Mesothelial cell of epicardium (in vitro differentiated cells): Measurements from ENCODE around the gene CHAF1A. TPM values are rescaled to one million over a fixed set of nuclear protein-coding genes. Genes with fewer than 3 reads are reported as not detected.

Source experiments
- DNase-seq, 2 experiments: peaks; one replicate each; pipeline ENCODE4 v3.0.0; 2021; ENCODE audit warnings: low spot score in 2 of 2; ENCODE audit not compliant: unreplicated experiment in 2 of 2
- H3K27ac Mint-ChIP-seq: 2 replicates; pipeline ENCODE4 v1.8.0; 2021; ENCODE audit warnings: mixed read lengths
- H3K27me3 Mint-ChIP-seq: 2 replicates; pipeline ENCODE4 v1.8.0; 2021; ENCODE audit warnings: low read depth, mixed read lengths
- H3K36me3 Mint-ChIP-seq: 2 replicates; pipeline ENCODE4 v1.8.0; 2021; ENCODE audit warnings: mixed read lengths
- H3K4me1 Mint-ChIP-seq: 2 replicates; pipeline ENCODE4 v1.8.0; 2021; ENCODE audit warnings: mixed read lengths
- H3K4me3 Mint-ChIP-seq: 2 replicates; pipeline ENCODE4 v1.8.0; 2021; ENCODE audit warnings: mild to moderate bottlenecking, moderate library complexity, mixed read lengths
- H3K9me3 Mint-ChIP-seq: 2 replicates; pipeline ENCODE4 v1.8.0; 2021; ENCODE audit warnings: mixed read lengths
- CTCF ChIP-seq: fragments of 200-600 bp; sonication (generic); IDR thresholded peaks from one replicate; pipeline ENCODE4 v1.5.0; 2021; ENCODE audit warnings: antibody characterized with exemption; ENCODE audit not compliant: unreplicated experiment
- total RNA-seq: library from RNA; stranded (reverse); gene quantifications from 3 replicates; pipeline ENCODE4 v1.2.1, GENCODE V29; 2021

Gene CHAF1A
- total RNA-seq, 1 donor from 2014 or later: 33.1 TPM

GRCh38 chr19:4448147-4448985 lies 45.9 kb downstream of the CHAF1A start:
- DNase-seq: no peak
- no peak for TF ChIP-seq CTCF
- H3K9me3 Mint-ChIP-seq: no peaks in the 10 kb centered on the region
- no peaks in the 10 kb centered on the region for H3K4me1 Mint-ChIP-seq
- no peak overlapping the region for H3K27ac Mint-ChIP-seq
- H3K36me3 Mint-ChIP-seq: peaks cover 10% of the 10 kb centered on the region
- H3K27me3 Mint-ChIP-seq: no peaks in the 10 kb centered on the region
- no peak overlapping the region for H3K4me3 Mint-ChIP-seq

GRCh38 chr19:4449022-4449638 lies 46.7 kb downstream of the CHAF1A start:
- H3K9me3 Mint-ChIP-seq: no peaks in the 10 kb centered on the region
- TF ChIP-seq CTCF: no peak
- H3K36me3 Mint-ChIP-seq: peaks cover 10% of the 10 kb centered on the region

GRCh38 chr19:4449639-4450028 lies 47.2 kb downstream of the CHAF1A start:
- H3K27ac Mint-ChIP-seq: no peak overlapping the region
- H3K4me1 Mint-ChIP-seq: peaks cover under 1% of the 10 kb centered on the region
- peaks cover 10% of the 10 kb centered on the region for H3K36me3 Mint-ChIP-seq
- no peaks in the 10 kb centered on the region for H3K27me3 Mint-ChIP-seq
- no peak for DNase-seq
- no peaks in the 10 kb centered on the region for H3K9me3 Mint-ChIP-seq
- H3K4me3 Mint-ChIP-seq: no peak overlapping the region
- no peak for TF ChIP-seq CTCF

More at GRCh38 chr19:4449022-4449638, 46.7 kb downstream of the CHAF1A start:
- no peak for DNase-seq
- H3K4me1 Mint-ChIP-seq: no peaks in the 10 kb centered on the region
- no peak overlapping the region for H3K27ac Mint-ChIP-seq
- H3K4me3 Mint-ChIP-seq: no peak overlapping the region
- no peaks in the 10 kb centered on the region for H3K27me3 Mint-ChIP-seq

- Mint-ChIP-seq H3K9me3 (no peaks in the 10 kb centered on the region), H3K4me3 (no peak overlapping the region), H3K36me3 (peaks cover 9% of the 10 kb centered on the region), H3K27ac (no peak overlapping the region), H3K4me1 (peaks cover 25% of the 10 kb centered on the region), H3K27me3 (no peaks in the 10 kb centered on the region)
- DNase-seq: no peak
- TF ChIP-seq CTCF: no peak
Observed at GRCh38 chr19:4452230-4452990, 50.0 kb downstream of the CHAF1A start.

GRCh38 chr19:4453232-4454179 lies 51.1 kb downstream of the CHAF1A start:
- Mint-ChIP-seq H3K36me3 (peaks cover 9% of the 10 kb centered on the region), H3K9me3 (no peaks in the 10 kb centered on the region), H3K27ac (no peak overlapping the region), H3K4me3 (no peak overlapping the region), H3K27me3 (no peaks in the 10 kb centered on the region), H3K4me1 (peaks cover 25% of the 10 kb centered on the region)
- no peak for TF ChIP-seq CTCF
- DNase-seq: no peak
